ENCODE data around the gene BSN.

Gene BSN

GRCh38 chr3:49654955-49655556 is 100.8 kb downstream of the BSN start:
- H3K9ac ChIP-seq (ENCODE audit: low read depth, low read length): no peak overlapping the region
- H3K9me3 ChIP-seq (ENCODE audit: control insufficient read depth, insufficient read depth, low read length): no peaks in the 10 kb centered on the region
- no peaks in the 10 kb centered on the region for H3K36me3 ChIP-seq (ENCODE audit: insufficient read depth, low read length)
- no peaks in the 10 kb centered on the region; the same call in 1 of the 2 replicates for H3K4me1 ChIP-seq (ENCODE audit: insufficient read depth, low read length)

DNA sequence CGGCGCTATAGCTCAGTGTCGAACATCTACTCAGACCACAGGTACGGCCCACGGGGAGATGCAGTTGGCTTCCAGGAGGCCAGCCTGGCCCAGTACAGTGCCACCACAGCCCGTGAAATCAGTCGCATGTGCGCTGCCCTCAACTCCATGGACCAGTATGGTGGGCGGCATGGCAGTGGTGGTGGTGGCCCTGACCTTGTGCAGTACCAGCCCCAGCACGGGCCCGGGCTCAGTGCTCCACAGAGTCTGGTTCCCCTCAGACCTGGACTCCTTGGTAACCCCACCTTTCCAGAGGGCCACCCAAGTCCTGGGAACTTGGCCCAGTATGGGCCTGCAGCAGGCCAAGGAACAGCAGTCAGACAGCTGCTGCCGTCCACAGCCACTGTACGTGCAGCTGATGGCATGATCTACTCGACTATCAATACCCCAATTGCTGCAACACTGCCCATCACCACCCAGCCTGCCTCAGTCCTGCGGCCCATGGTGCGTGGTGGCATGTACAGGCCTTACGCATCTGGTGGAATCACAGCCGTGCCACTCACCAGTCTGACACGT is 101.5 kb downstream of the BSN start:
- Histone ChIP-seq H3K9me3 (ENCODE audit: control insufficient read depth, insufficient read depth, low read length) (no peaks in the 10 kb centered on the region), H3K36me3 (ENCODE audit: insufficient read depth, low read length) (no peaks in the 10 kb centered on the region), H3K4me1 (ENCODE audit: insufficient read depth, low read length) (no peaks in the 10 kb centered on the region), H3K9ac (ENCODE audit: low read depth, low read length) (no peak overlapping the region)

DNA sequence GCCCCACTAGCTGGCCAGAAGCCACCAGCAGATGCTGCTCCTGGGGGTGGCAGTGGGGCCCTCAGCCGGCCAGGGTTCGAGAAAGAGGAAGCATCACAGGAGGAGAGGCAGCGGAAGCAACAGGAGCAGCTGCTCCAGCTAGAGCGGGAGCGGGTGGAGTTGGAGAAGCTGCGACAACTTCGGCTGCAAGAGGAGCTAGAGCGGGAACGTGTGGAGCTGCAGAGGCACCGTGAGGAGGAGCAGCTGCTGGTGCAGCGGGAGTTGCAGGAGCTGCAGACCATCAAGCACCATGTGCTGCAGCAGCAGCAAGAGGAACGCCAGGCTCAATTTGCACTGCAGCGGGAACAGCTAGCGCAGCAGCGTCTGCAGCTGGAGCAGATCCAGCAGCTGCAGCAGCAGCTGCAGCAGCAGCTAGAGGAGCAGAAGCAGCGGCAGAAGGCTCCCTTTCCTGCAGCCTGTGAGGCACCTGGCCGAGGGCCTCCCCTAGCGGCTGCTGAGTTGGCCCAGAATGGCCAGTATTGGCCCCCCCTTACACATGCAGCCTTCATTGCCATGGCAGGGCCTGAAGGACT is 102.3 kb downstream of the BSN start:
- no peak overlapping the region for H3K9ac ChIP-seq (ENCODE audit: low read depth, low read length)
- H3K36me3 ChIP-seq (ENCODE audit: insufficient read depth, low read length): no peaks in the 10 kb centered on the region
- no peaks in the 10 kb centered on the region for H3K4me1 ChIP-seq (ENCODE audit: insufficient read depth, low read length)
- H3K9me3 ChIP-seq (ENCODE audit: control insufficient read depth, insufficient read depth, low read length): no peaks in the 10 kb centered on the region

- no peaks in the 10 kb centered on the region for H3K9me3 ChIP-seq (ENCODE audit: control insufficient read depth, insufficient read depth, low read length)
- no peaks in the 10 kb centered on the region for H3K36me3 ChIP-seq (ENCODE audit: insufficient read depth, low read length)
- no peaks in the 10 kb centered on the region for H3K4me1 ChIP-seq (ENCODE audit: insufficient read depth, low read length)
- no peak overlapping the region for H3K9ac ChIP-seq (ENCODE audit: low read depth, low read length)
These were observed 103.1 kb downstream of the BSN start for GRCh38 chr3:49657208-49657915.

GRCh38 chr3:49658711-49659110 is 104.4 kb downstream of the BSN start:
- Histone ChIP-seq H3K9me3 (ENCODE audit: control insufficient read depth, insufficient read depth, low read length) (no peaks in the 10 kb centered on the region), H3K36me3 (ENCODE audit: insufficient read depth, low read length) (no peaks in the 10 kb centered on the region), H3K4me1 (ENCODE audit: insufficient read depth, low read length) (no peaks in the 10 kb centered on the region), H3K9ac (ENCODE audit: low read depth, low read length) (no peak overlapping the region)

DNA sequence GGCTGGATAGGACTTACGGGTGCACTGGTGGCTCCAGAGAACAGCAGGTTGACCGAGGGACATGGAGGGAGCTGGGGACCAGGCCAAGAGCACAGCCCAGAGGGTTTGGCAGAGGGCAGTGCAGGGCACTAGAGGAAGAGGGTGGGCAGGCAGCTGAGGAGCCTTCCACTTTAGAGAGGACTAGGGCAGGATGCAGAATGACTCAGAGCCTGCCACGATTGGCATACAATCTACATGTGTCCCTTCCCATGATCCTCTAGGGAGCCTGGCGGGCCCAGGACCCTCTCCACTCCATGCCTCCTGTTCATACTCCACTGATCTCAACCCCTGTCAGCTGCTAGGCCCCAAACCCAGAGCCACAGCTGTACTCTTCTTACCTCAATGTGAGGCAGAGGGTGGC is 105.5 kb downstream of the BSN start:
- no peaks in the 10 kb centered on the region for H3K9me3 ChIP-seq (ENCODE audit: control insufficient read depth, insufficient read depth, low read length)
- H3K9ac ChIP-seq (ENCODE audit: low read depth, low read length): no peak overlapping the region
- H3K36me3 ChIP-seq (ENCODE audit: insufficient read depth, low read length): no peaks in the 10 kb centered on the region
- H3K4me1 ChIP-seq (ENCODE audit: insufficient read depth, low read length): 0 out of 2 replicates have a peak, but pooled peaks cover 2% of the 10 kb centered on the region

- H3K4me1 ChIP-seq (ENCODE audit: insufficient read depth, low read length): peaks cover 7% of the 10 kb centered on the region; the same call in 1 of the 2 replicates
These were observed 107.0 kb downstream of the BSN start for GRCh38 chr3:49661281-49661680.

GRCh38 chr3:49662021-49662420 is 107.7 kb downstream of the BSN start:
- Histone ChIP-seq H3K4me1 (ENCODE audit: insufficient read depth, low read length) (peaks cover 11% of the 10 kb centered on the region), H3K9ac (ENCODE audit: low read depth, low read length) (no peak overlapping the region), H3K36me3 (ENCODE audit: insufficient read depth, low read length) (no peaks in the 10 kb centered on the region), H3K9me3 (ENCODE audit: control insufficient read depth, insufficient read depth, low read length) (no peaks in the 10 kb centered on the region)

More at GRCh38 chr3:49661281-49661680, 107.0 kb downstream of the BSN start:
- Histone ChIP-seq H3K9ac (ENCODE audit: low read depth, low read length) (no peak overlapping the region), H3K9me3 (ENCODE audit: control insufficient read depth, insufficient read depth, low read length) (no peaks in the 10 kb centered on the region), H3K36me3 (ENCODE audit: insufficient read depth, low read length) (no peaks in the 10 kb centered on the region)

GRCh38 chr3:49662720-49663413 is 108.6 kb downstream of the BSN start:
- no peaks in the 10 kb centered on the region for H3K9me3 ChIP-seq (ENCODE audit: control insufficient read depth, insufficient read depth, low read length)
- H3K9ac ChIP-seq (ENCODE audit: low read depth, low read length): no peak overlapping the region
- H3K4me1 ChIP-seq (ENCODE audit: insufficient read depth, low read length): peaks cover 14% of the 10 kb centered on the region
- H3K36me3 ChIP-seq (ENCODE audit: insufficient read depth, low read length): no peaks in the 10 kb centered on the region

DNA sequence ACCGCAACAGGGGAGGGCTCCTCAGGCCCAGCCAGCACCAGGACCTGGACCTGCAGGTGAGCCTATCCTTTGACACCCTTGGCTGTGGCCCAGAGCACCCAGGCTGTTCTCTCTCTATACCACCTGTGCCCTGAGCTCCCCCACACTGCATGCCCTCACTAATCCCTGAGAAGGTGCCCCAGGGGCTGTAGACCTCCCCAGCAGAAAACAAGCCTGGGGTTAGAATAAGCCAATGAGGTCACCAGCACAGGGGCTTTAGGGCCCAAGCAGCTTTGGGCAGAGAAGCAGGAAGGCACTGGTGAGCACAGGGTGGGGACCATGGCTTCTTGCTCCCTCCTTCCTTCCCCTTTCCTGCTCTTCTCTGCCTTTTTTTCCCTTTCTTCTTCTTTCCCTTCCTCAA is 109.6 kb downstream of the BSN start:
- Histone ChIP-seq H3K36me3 (ENCODE audit: insufficient read depth, low read length) (no peaks in the 10 kb centered on the region), H3K9ac (ENCODE audit: low read depth, low read length) (no peak overlapping the region), H3K4me1 (ENCODE audit: insufficient read depth, low read length) (peaks cover 18% of the 10 kb centered on the region), H3K9me3 (ENCODE audit: control insufficient read depth, insufficient read depth, low read length) (no peaks in the 10 kb centered on the region)

DNA sequence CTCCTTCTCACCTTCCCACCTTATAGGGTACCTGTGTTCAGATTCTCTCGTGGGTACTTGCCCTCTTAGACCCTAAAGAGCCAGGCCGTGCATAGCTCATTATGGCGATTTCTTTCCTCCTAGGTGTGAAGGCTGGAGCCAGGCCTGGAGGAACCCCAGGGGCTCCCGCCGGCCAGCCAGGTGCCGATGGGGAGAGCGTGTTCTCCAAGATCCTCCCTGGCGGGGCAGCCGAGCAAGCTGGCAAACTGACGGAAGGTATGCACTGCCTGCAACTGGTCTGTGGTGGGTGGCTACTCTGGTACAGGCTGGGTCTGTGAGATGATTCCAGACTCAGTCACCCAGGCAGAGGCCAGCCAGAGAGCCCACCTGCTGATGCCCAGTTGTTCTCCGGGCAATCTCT is 110.0 kb downstream of the BSN start:
- Histone ChIP-seq H3K36me3 (ENCODE audit: insufficient read depth, low read length) (no peaks in the 10 kb centered on the region), H3K4me1 (ENCODE audit: insufficient read depth, low read length) (peaks cover 18% of the 10 kb centered on the region), H3K9me3 (ENCODE audit: control insufficient read depth, insufficient read depth, low read length) (no peaks in the 10 kb centered on the region), H3K9ac (ENCODE audit: low read depth, low read length) (no peak overlapping the region)

- H3K36me3 ChIP-seq (ENCODE audit: insufficient read depth, low read length): no peaks in the 10 kb centered on the region
- no peaks in the 10 kb centered on the region for H3K9me3 ChIP-seq (ENCODE audit: control insufficient read depth, insufficient read depth, low read length)
- H3K4me1 ChIP-seq (ENCODE audit: insufficient read depth, low read length): peaks cover 18% of the 10 kb centered on the region
- no peak overlapping the region for H3K9ac ChIP-seq (ENCODE audit: low read depth, low read length)
These were observed 111.7 kb downstream of the BSN start for GRCh38 chr3:49665822-49666519.

DNA sequence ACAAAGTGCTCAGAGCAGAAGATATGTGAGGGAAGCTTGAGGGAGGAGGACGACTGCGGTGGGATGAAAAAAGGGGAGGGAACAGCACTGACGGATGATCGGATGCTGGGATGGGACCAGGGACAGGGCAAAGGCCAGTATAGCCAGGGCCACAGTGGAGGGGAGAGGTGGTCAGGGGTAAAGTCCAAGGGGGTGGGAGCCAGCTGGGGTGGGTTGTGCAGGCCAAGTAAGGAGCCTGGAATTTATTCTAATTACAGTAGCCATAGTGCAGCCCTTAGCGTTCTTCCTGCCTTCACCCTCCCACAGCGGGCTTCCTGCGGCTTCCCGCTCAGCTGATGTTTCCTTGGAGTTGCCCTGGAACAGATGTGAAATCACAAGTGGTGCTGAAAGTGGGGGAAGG is 112.3 kb downstream of the BSN start:
- Histone ChIP-seq H3K4me1 (ENCODE audit: insufficient read depth, low read length) (peaks cover 18% of the 10 kb centered on the region), H3K36me3 (ENCODE audit: insufficient read depth, low read length) (no peaks in the 10 kb centered on the region), H3K9me3 (ENCODE audit: control insufficient read depth, insufficient read depth, low read length) (no peaks in the 10 kb centered on the region), H3K9ac (ENCODE audit: low read depth, low read length) (no peak overlapping the region)

Measured in ES-I3 (cell line).